B cell (primary cell): Measurements from ENCODE around the gene CLCN1. TPM values are rescaled to one million over a fixed set of nuclear protein-coding genes. Genes with fewer than 3 reads are reported as not detected.

Experiments
- ATAC-seq: fragments of 200-7000 bp; cut with Tn5 transposase; one replicate; pipeline ENCODE4 v1.10.0; 2021; ENCODE audit warnings: low read depth, mild to moderate bottlenecking, moderate number of reproducible peaks, moderate library complexity
- CTCF ChIA-PET: fragments of 350-600 bp; sonication (Branson Sonifier 250); formaldehyde crosslinking; loops from one replicate; lab custom pipeline; 2021; ENCODE audit warnings: antibody characterized with exemption, inconsistent platforms; lab: Charles Lee
- POLR2A ChIA-PET: fragments of 350-600 bp; sonication (Branson Sonifier 250); formaldehyde crosslinking; loops from one replicate; lab custom pipeline; 2021; ENCODE audit warnings: antibody characterized with exemption; lab: Charles Lee
- DNase-seq: peaks from one replicate; pipeline ENCODE4 v3.0.0; 2013
- H2AFZ ChIP-seq: 2 replicates; pipeline ENCODE4 v1.6.1; 2012; ENCODE audit warnings: mild to moderate bottlenecking, low read depth, low read length; ENCODE audit not compliant: insufficient read depth, poor library complexity, severe bottlenecking
- H3K27ac ChIP-seq, 2 donors: 1 replicate in 1 of 2; 2 replicates in 1 of 2; pipeline ENCODE4 v1.5.1; 2012 to 2013; ENCODE audit warnings: low read length in 2 of 2, mild to moderate bottlenecking in 2 of 2, moderate library complexity in 1 of 2
- H3K27me3 ChIP-seq, 4 experiments: fragments of 200-600 bp in 1 of 4; sonication (generic) in 1 of 4; replicated peaks in 1 of 4; 1 replicate in 2 of 4; 2 replicates in 2 of 4; pipeline versions ENCODE4 v1.6.1 to v1.7.0; 2013 to 2016; ENCODE audit warnings: low read length in 3 of 4, mild to moderate bottlenecking in 2 of 4, mixed read lengths in 1 of 4, moderate library complexity in 1 of 4; ENCODE audit not compliant: insufficient read depth in 4 of 4, control insufficient read depth in 3 of 4; ENCODE audit errors: control extremely low read depth in 1 of 4
- H3K36me3 ChIP-seq, 2 experiments: replicated peaks in 1 of 2; 1 replicate in 1 of 2; 2 replicates in 1 of 2; pipeline versions ENCODE4 v1.6.1 to v1.7.1; 2013; ENCODE audit warnings: low read length in 1 of 2; ENCODE audit not compliant: insufficient read depth in 2 of 2, control insufficient read depth in 1 of 2; ENCODE audit errors: control extremely low read depth in 1 of 2, extremely low read depth in 1 of 2
- H3K4me1 ChIP-seq, 2 donors: fragments of 200-600 bp in 1 of 2; sonication (generic) in 1 of 2; 1 replicate in 1 of 2; 2 replicates in 1 of 2; pipeline versions ENCODE4 v1.5.1 to v1.6.1; 2013 to 2017; ENCODE audit warnings: low read length in 2 of 2; ENCODE audit not compliant: control insufficient read depth in 2 of 2, insufficient read depth in 2 of 2
- H3K4me2 ChIP-seq: replicated peaks from 2 replicates; pipeline ENCODE3; 2012; ENCODE audit warnings: mild to moderate bottlenecking, low read depth, low read length; ENCODE audit not compliant: poor library complexity, severe bottlenecking
- H3K4me3 ChIP-seq, 5 experiments: fragments of 200-600 bp in 1 of 5; sonication (generic) in 1 of 5; 1 replicate in 3 of 5; 2 replicates in 2 of 5; pipeline versions ENCODE4 v1.5.1 to v1.7.0; 2011 to 2016; ENCODE audit warnings: low read length in 4 of 5, mild to moderate bottlenecking in 4 of 5, low read depth in 2 of 5, control low read depth in 1 of 5, moderate library complexity in 1 of 5; ENCODE audit not compliant: insufficient read depth in 1 of 5; ENCODE audit errors: control extremely low read depth in 1 of 5, extremely low read depth in 1 of 5
- H3K79me2 ChIP-seq: fragments of 200-600 bp; sonication (generic); one replicate; pipeline ENCODE4 v1.6.0; 2016; ENCODE audit warnings: low read length; ENCODE audit not compliant: control insufficient read depth, insufficient read depth
- H3K9ac ChIP-seq: fragments of 200-600 bp; sonication (generic); 2 replicates; pipeline ENCODE4 v1.6.1; 2017; ENCODE audit warnings: mild to moderate bottlenecking, low read length, moderate library complexity
- H3K9me3 ChIP-seq, 3 donors: one replicate each; pipeline versions ENCODE4 v1.6.1 to v1.7.1; 2013; ENCODE audit warnings: low read length in 2 of 3; ENCODE audit not compliant: control insufficient read depth in 2 of 3, insufficient read depth in 1 of 3; ENCODE audit errors: control extremely low read depth in 1 of 3
- H4K20me1 ChIP-seq: 2 replicates; pipeline ENCODE4 v1.6.0; 2012; ENCODE audit warnings: mild to moderate bottlenecking, low read length; ENCODE audit not compliant: insufficient read depth, control insufficient read depth, poor library complexity, severe bottlenecking
- H3K27ac Mint-ChIP-seq: one replicate; pipeline ENCODE4 v1.8.0; 2021; ENCODE audit warnings: mixed read lengths
- H3K27me3 Mint-ChIP-seq: one replicate; pipeline ENCODE4 v1.8.0; 2021; ENCODE audit warnings: mixed read lengths
- H3K4me1 Mint-ChIP-seq: one replicate; pipeline ENCODE4 v1.8.0; 2021; ENCODE audit warnings: mixed read lengths
- H3K4me3 Mint-ChIP-seq: one replicate; pipeline ENCODE4 v1.8.0; 2021; ENCODE audit warnings: mixed read lengths
- H3K9me3 Mint-ChIP-seq: one replicate; pipeline ENCODE4 v1.8.0; 2022; ENCODE audit warnings: mixed read lengths; ENCODE audit not compliant: insufficient read depth
- CTCF ChIP-seq: fragments of 200-600 bp; IDR thresholded peaks from one replicate; pipeline ENCODE4 v1.8.0; 2022; ENCODE audit warnings: antibody characterized with exemption, mild to moderate bottlenecking
- EZH2 ChIP-seq: IDR thresholded peaks from 2 replicates; pipeline ENCODE4 v1.6.1; 2012; ENCODE audit warnings: borderline replicate concordance, low read depth, mild to moderate bottlenecking, moderate library complexity, low read length; ENCODE audit not compliant: insufficient read depth, poor library complexity, severe bottlenecking
- WGBS: methylation state at CpG from one replicate; pipeline ENCODE4 v1.1.5; 2013; ENCODE audit warnings: missing lambda C conversion rate; ENCODE audit not compliant: insufficient coverage; 5-methylcytosine and 5-hydroxymethylcytosine counted together
- intact Hi-C: fragments of 100-400 bp; cut with micrococcal nuclease; formaldehyde crosslinking; loops from one replicate; pipeline ENCODE4 v1.10.0; 2022
- polyA plus RNA-seq: library from polyadenylated mRNA; depleted of rRNA; stranded (reverse); fragments of >200 nt; gene quantifications from 2 replicates; pipeline ENCODE4 v1.2.3, GENCODE V29; 2012
- total RNA-seq, 2 donors: library from RNA; stranded (reverse); fragments of 120-200 nt in 1 of 2; gene quantifications; 1 replicate in 1 of 2; 2 replicates in 1 of 2; pipeline versions ENCODE4 v1.2.3 to v1.2.4, GENCODE V29; 2013 to 2022

The CLCN1 gene
- total and polyA plus RNA-seq, 2 donors (not counting 1 experiment from before 2014, with no cell fraction given) = not detected

- Histone ChIP-seq H3K4me2 (no peak overlapping the region), H3K9me3 (peaks cover 0 to 3% (median 0%) of the 10 kb centered on the region in 3 donors), H3K4me1 (no peaks in the 10 kb centered on the region), H4K20me1 (peaks cover 22% of the 10 kb centered on the region), H3K27me3 (no peaks in the 10 kb centered on the region), H3K27ac (no peak overlapping the region), H3K79me2 (peaks cover 9% of the 10 kb centered on the region), H3K36me3 (peaks cover 12 to 81% of the 10 kb centered on the region in 2 experiments), H2AFZ (no peak overlapping the region), H3K4me3 (no peak overlapping the region), H3K9ac (no peak overlapping the region)
- Mint-ChIP-seq H3K4me3 (no peak overlapping the region), H3K27ac (no peak overlapping the region), H3K4me1 (peaks cover 6% of the 10 kb centered on the region), H3K27me3 (no peaks in the 10 kb centered on the region), H3K9me3 (no peaks in the 10 kb centered on the region)
- ATAC-seq (no peak), DNase-seq (no peak)
- POLR2A ChIA-PET = no interaction called here
- intact Hi-C loops = loop anchor here (1.0 to 5.0 kb wide), 2 partner anchors 43 to 65 kb away; partner anchors contain the start of gene GSTK1
- 90% methylated on average over 5 of the region's 6 CpGs for WGBS
- TF ChIP-seq EZH2 = no peak
- no peak for TF ChIP-seq CTCF
- CTCF ChIA-PET = interaction anchor here (0.6 to 3.8 kb wide), 9 partner anchors 9 to 674 kb away, joined by 3 to 36 read pairs (median 3); partner anchors contain the start of gene CASP2
Measured at GRCh38 chr7:143304938-143305337, 11.0 kb upstream of the CLCN1 start.

- intact Hi-C loops = loop anchor here (1.0 kb wide), 1 partner anchor 65 kb away; no protein-coding TSS in a partner anchor
- POLR2A ChIA-PET = no interaction called here
Measured at GRCh38 chr7:143305423-143306070, 10.4 kb upstream of the CLCN1 start.

More at GRCh38 chr7:143305423-143306070, 10.4 kb upstream of the CLCN1 start:
- H3K4me3 ChIP-seq = no peak overlapping the region
- peaks cover 17% of the 10 kb centered on the region for H4K20me1 ChIP-seq
- Mint-ChIP-seq H3K4me1 (peaks cover 11% of the 10 kb centered on the region), H3K27me3 (no peaks in the 10 kb centered on the region), H3K4me3 (no peak overlapping the region), H3K9me3 (no peaks in the 10 kb centered on the region), H3K27ac (no peak overlapping the region)
- TF ChIP-seq EZH2 (no peak), CTCF (peak; percentile 69)
- peak; percentile 61 for ATAC-seq
- no peak overlapping the region for H2AFZ ChIP-seq
- H3K4me1 ChIP-seq = peaks cover 4% of the 10 kb centered on the region in 2 donors
- CTCF ChIA-PET = interaction anchor here (0.7 to 3.8 kb wide), 10 partner anchors 9 to 111 kb away, joined by 3 to 36 read pairs (median 4); partner anchors contain the start of gene CASP2
- H3K9ac ChIP-seq = no peak overlapping the region
- no peak overlapping the region for H3K4me2 ChIP-seq
- WGBS = 86% methylated on average over 8 of the region's 10 CpGs
- peaks cover 0 to 3% (median 0%) of the 10 kb centered on the region in 3 donors for H3K9me3 ChIP-seq
- peaks cover 6% of the 10 kb centered on the region for H3K79me2 ChIP-seq
- DNase-seq = peak; percentile 57
- no peaks in the 10 kb centered on the region for H3K27me3 ChIP-seq
- peaks cover 12 to 75% of the 10 kb centered on the region in 2 experiments for H3K36me3 ChIP-seq
- H3K27ac ChIP-seq = no peak overlapping the region
